T-helper 2 cell treated with Interferon-gamma antibody and Interleukin-4, amounts not matched to agents 5 μg/mL and 100 μg/mL, for 36 hours (primary cell): Measurements from ENCODE around the gene ICAM4.
A peak's percentile ranks its signal among the peaks of the same experiment; 100 is the strongest.
"Not testable (repeated sequence)": the region's sequence is repeated elsewhere in the genome, so short reads cannot be mapped to it uniquely, and the experiment has no call there.

Experiments
- DNase-seq: peaks from one replicate; pipeline ENCODE4 v3.0.0; 2021; ENCODE audit warnings: low spot score
- H3K27ac Mint-ChIP-seq: one replicate; pipeline ENCODE4 v1.8.0; 2021; ENCODE audit warnings: mild to moderate bottlenecking, mixed read lengths
- H3K27me3 Mint-ChIP-seq: one replicate; pipeline ENCODE4 v1.8.0; 2021; ENCODE audit warnings: low read depth, mixed read lengths
- H3K36me3 Mint-ChIP-seq: one replicate; pipeline ENCODE4 v1.8.0; 2021; ENCODE audit warnings: low read depth, mixed read lengths
- H3K4me1 Mint-ChIP-seq: one replicate; pipeline ENCODE4 v1.8.0; 2021; ENCODE audit warnings: low read depth, mixed read lengths
- H3K4me3 Mint-ChIP-seq: one replicate; pipeline ENCODE4 v1.8.0; 2022; ENCODE audit warnings: mild to moderate bottlenecking, moderate library complexity, mixed read lengths
- H3K9me3 Mint-ChIP-seq: one replicate; pipeline ENCODE4 v1.8.0; 2021; ENCODE audit warnings: mixed read lengths

ICAM4 gene

GRCh38 chr19:10328558-10329429, 42.0 kb downstream of the ICAM4 start:
- H3K4me3 Mint-ChIP-seq, result no peak overlapping the region
- no peak for DNase-seq
- H3K27me3 Mint-ChIP-seq, result no peaks in the 10 kb centered on the region
- peaks cover 13% of the 10 kb centered on the region for H3K4me1 Mint-ChIP-seq
- H3K27ac Mint-ChIP-seq, result no peak overlapping the region
- H3K36me3 Mint-ChIP-seq, result peaks cover 54% of the 10 kb centered on the region
- no peaks in the 10 kb centered on the region for H3K9me3 Mint-ChIP-seq

GRCh38 chr19:10329555-10329954, 42.8 kb downstream of the ICAM4 start:
- no peaks in the 10 kb centered on the region for H3K27me3 Mint-ChIP-seq
- H3K4me1 Mint-ChIP-seq, result peaks cover 18% of the 10 kb centered on the region
- H3K27ac Mint-ChIP-seq, result no peak overlapping the region
- H3K9me3 Mint-ChIP-seq, result no peaks in the 10 kb centered on the region
- H3K36me3 Mint-ChIP-seq, result peaks cover 58% of the 10 kb centered on the region
- H3K4me3 Mint-ChIP-seq, result no peak overlapping the region
- DNase-seq, result no peak

- H3K4me1 Mint-ChIP-seq, result peaks cover 18% of the 10 kb centered on the region
- H3K27me3 Mint-ChIP-seq, result no peaks in the 10 kb centered on the region
- no peak for DNase-seq
- H3K36me3 Mint-ChIP-seq, result peaks cover 62% of the 10 kb centered on the region
- H3K4me3 Mint-ChIP-seq, result peak overlapping the region; percentile 97
- H3K9me3 Mint-ChIP-seq, result no peaks in the 10 kb centered on the region
- peak overlapping the region; percentile 94 for H3K27ac Mint-ChIP-seq
Observed at GRCh38 chr19:10332158-10332964, 45.6 kb downstream of the ICAM4 start.

GRCh38 chr19:10332965-10333757, 46.4 kb downstream of the ICAM4 start, which contains the start of gene RAVER1:
Gene RAVER1, minus strand, starts transcription at chr19:10333529. Its CDS starts 22 bp downstream, at chr19:10333507.
- DNase-seq, result peak; percentile 95
- H3K9me3 Mint-ChIP-seq, result no peaks in the 10 kb centered on the region
- H3K4me3 Mint-ChIP-seq, result peak within 1 kb of the TSS; percentile 97
- peaks cover 56% of the 10 kb centered on the region for H3K36me3 Mint-ChIP-seq
- peaks cover 18% of the 10 kb centered on the region for H3K4me1 Mint-ChIP-seq
- peak within 1 kb of the TSS; percentile 94 for H3K27ac Mint-ChIP-seq
- H3K27me3 Mint-ChIP-seq, result no peaks in the 10 kb centered on the region

- Mint-ChIP-seq H3K9me3 (no peaks in the 10 kb centered on the region), H3K36me3 (peaks cover 55% of the 10 kb centered on the region), H3K27ac (peak overlapping the region; percentile 94), H3K4me1 (peaks cover 24% of the 10 kb centered on the region), H3K27me3 (no peaks in the 10 kb centered on the region), H3K4me3 (peak overlapping the region; percentile 97)
- no peak for DNase-seq
Observed at GRCh38 chr19:10333758-10334587, 47.2 kb downstream of the ICAM4 start.

GRCh38 chr19:10334588-10335351, 48.0 kb downstream of the ICAM4 start:
- DNase-seq, result peak; percentile 27
- peaks cover 27% of the 10 kb centered on the region for H3K4me1 Mint-ChIP-seq
- H3K27me3 Mint-ChIP-seq, result no peaks in the 10 kb centered on the region
- no peaks in the 10 kb centered on the region for H3K9me3 Mint-ChIP-seq
- no peak overlapping the region for H3K27ac Mint-ChIP-seq
- H3K36me3 Mint-ChIP-seq, result peaks cover 52% of the 10 kb centered on the region
- peak overlapping the region; percentile 97 for H3K4me3 Mint-ChIP-seq

- H3K9me3 Mint-ChIP-seq, result no peaks in the 10 kb centered on the region
- no peak for DNase-seq
- peaks cover 30% of the 10 kb centered on the region for H3K4me1 Mint-ChIP-seq
- H3K36me3 Mint-ChIP-seq, result peaks cover 45% of the 10 kb centered on the region
- no peaks in the 10 kb centered on the region for H3K27me3 Mint-ChIP-seq
- no peak overlapping the region for H3K27ac Mint-ChIP-seq
- H3K4me3 Mint-ChIP-seq, result no peak overlapping the region
Observed at GRCh38 chr19:10335352-10335985, 48.7 kb downstream of the ICAM4 start.

- H3K36me3 Mint-ChIP-seq, result peaks cover 39% of the 10 kb centered on the region
- H3K27ac Mint-ChIP-seq, DNase-seq, H3K27me3 Mint-ChIP-seq, H3K9me3 Mint-ChIP-seq, H3K4me3 Mint-ChIP-seq: not testable (repeated sequence)
- peaks cover 33% of the 10 kb centered on the region for H3K4me1 Mint-ChIP-seq
Observed at GRCh38 chr19:10336725-10337124, 50.0 kb downstream of the ICAM4 start.
